Kidney (tissue), 14 donors: ENCODE data around the gene IWS1. TPM values are rescaled to one million over a fixed set of nuclear protein-coding genes. Genes with fewer than 3 reads are reported as not detected.

ENCODE experiments used
- DNase-seq, 5 donors: peaks; one replicate each; pipeline ENCODE4 v3.0.0-alpha.2; 2013 to 2020
- FAIRE-seq: peaks from 2 replicates; lab custom pipeline; 2012; peaks lifted over from hg19 to GRCh38; lab: Jason Lieb, UNC
- H3K27ac ChIP-seq, 2 donors: one replicate each; pipeline ENCODE4 v1.7.0; 2013; ENCODE audit warnings: low read depth in 2 of 2, low read length in 2 of 2, inconsistent platforms in 1 of 2
- H3K27me3 ChIP-seq: one replicate; pipeline ENCODE4 v1.7.1; 2013; ENCODE audit warnings: low read length, inconsistent platforms; ENCODE audit not compliant: control insufficient read depth, insufficient read depth
- H3K36me3 ChIP-seq, 3 donors: one replicate each; pipeline versions ENCODE4 v1.7.0 to v1.7.1; 2013; ENCODE audit warnings: low read length in 3 of 3, control low read depth in 1 of 3, inconsistent platforms in 1 of 3; ENCODE audit not compliant: insufficient read depth in 3 of 3, control insufficient read depth in 2 of 3
- H3K4me1 ChIP-seq, 3 donors: one replicate each; pipeline versions ENCODE4 v1.7.0 to v1.7.1; 2013; ENCODE audit warnings: low read length in 3 of 3, inconsistent platforms in 1 of 3, low read depth in 1 of 3; ENCODE audit not compliant: control insufficient read depth in 2 of 3, insufficient read depth in 2 of 3
- H3K4me3 ChIP-seq, 3 donors: one replicate each; pipeline versions ENCODE4 v1.7.0 to v1.8.1; 2013; ENCODE audit warnings: low read length in 3 of 3, control low read depth in 1 of 3, inconsistent platforms in 1 of 3
- H3K9ac ChIP-seq, 3 donors: one replicate each; pipeline versions ENCODE4 v1.7.0 to v1.7.1; 2013; ENCODE audit warnings: low read length in 3 of 3, control low read depth in 1 of 3, inconsistent platforms in 1 of 3
- H3K9me3 ChIP-seq, 3 donors: one replicate each; pipeline versions ENCODE4 v1.7.0 to v1.7.1; 2013; ENCODE audit warnings: low read length in 3 of 3, control low read depth in 1 of 3, inconsistent platforms in 1 of 3; ENCODE audit not compliant: control insufficient read depth in 2 of 3, insufficient read depth in 1 of 3
- intact Hi-C: fragments of 100-400 bp; cut with DNase I; formaldehyde crosslinking; loops from one replicate; pipeline ENCODE4 v1.11.1; 2022
- polyA plus RNA-seq: library from polyadenylated mRNA; stranded (reverse); fragments of 350-450 nt; fragmentation: Illumina TruSeq; extraction: RNeasy Lipid Tissue Mini Kit (QIAGEN cat#74804); gene quantifications from one replicate; pipeline ENCODE4 v1.2.3, GENCODE V29; 2014; ENCODE audit warnings: low read depth, low replicate concordance; ENCODE audit not compliant: insufficient read depth
- total RNA-seq: library from RNA; stranded (reverse); fragmentation: NEBNext Ultra II Directional; extraction: Animal tissue kit (Norgen Biotek cat#: 25700); gene quantifications from one replicate; pipeline ENCODE4 v1.2.1, GENCODE V29; 2021
- TF ChIP-seq, protein P1 (sequence below): IDR thresholded peaks from 3 replicates; pipeline ENCODE4 v1.5.1; 2012; ENCODE audit warnings: mild to moderate bottlenecking, moderate library complexity, borderline replicate concordance; ENCODE audit not compliant: insufficient read depth; ENCODE audit errors: extremely low read depth
- donor health status: control.
- donor health status: control.
- donor health status: control.
- donor health status: control.
- donor health status: control.
- donor health status: DM: yes; HTN: yes; CAD: no.
- donor health status: Normal renal cell carcinoma (clear cell type).

IWS1 gene
- total and polyA plus RNA-seq, 2 donors from 2014 or later, result 29.8 to 35.8 TPM

DNA sequence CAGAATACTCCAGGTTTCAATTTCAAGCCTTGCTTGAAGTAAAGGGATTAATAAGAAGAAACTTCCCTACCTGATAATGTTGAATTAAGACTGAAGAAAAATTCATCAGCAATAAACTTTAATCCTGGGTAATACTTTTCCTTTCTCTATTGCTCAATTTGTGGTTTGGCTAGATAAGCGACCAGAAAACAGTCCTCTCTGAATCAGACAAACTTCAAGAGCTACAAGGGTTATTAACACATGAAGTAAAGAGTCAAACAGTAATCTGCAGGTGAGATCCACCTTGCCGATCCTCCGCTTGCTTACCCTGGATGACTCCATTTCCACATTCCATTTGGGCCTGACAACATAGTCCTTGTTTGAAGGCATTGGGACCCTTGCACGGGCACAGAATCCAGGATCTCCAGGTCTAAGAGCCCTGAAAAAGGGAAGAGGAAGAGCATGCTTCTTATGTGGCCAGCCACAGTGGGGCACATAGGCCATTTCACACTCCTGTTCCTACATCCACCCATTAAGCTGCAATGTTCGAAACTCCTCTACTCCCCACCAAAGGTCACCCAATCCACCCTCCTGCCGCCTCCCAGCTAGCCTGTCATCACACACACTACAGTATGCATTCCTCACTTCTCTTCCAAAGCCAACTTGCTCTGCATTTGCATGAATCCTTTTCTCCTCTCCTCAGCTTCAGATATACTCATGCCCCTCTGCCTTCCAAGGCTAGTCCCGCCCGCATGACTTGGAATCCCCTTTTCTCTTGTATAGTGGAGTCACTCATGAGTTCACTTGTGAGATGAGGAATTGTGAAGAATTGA, 39.8 kb downstream of the IWS1 start:
- H3K27me3 ChIP-seq, result no peaks in the 10 kb centered on the region
- H3K9me3 ChIP-seq, result no peaks in the 10 kb centered on the region
- TF ChIP-seq, protein P1, sequence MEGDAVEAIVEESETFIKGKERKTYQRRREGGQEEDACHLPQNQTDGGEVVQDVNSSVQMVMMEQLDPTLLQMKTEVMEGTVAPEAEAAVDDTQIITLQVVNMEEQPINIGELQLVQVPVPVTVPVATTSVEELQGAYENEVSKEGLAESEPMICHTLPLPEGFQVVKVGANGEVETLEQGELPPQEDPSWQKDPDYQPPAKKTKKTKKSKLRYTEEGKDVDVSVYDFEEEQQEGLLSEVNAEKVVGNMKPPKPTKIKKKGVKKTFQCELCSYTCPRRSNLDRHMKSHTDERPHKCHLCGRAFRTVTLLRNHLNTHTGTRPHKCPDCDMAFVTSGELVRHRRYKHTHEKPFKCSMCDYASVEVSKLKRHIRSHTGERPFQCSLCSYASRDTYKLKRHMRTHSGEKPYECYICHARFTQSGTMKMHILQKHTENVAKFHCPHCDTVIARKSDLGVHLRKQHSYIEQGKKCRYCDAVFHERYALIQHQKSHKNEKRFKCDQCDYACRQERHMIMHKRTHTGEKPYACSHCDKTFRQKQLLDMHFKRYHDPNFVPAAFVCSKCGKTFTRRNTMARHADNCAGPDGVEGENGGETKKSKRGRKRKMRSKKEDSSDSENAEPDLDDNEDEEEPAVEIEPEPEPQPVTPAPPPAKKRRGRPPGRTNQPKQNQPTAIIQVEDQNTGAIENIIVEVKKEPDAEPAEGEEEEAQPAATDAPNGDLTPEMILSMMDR, result no peak
- H3K9ac ChIP-seq, result no peak overlapping the region
- no peaks in the 10 kb centered on the region for H3K4me1 ChIP-seq
- intact Hi-C loops, result no loop called here
- H3K4me3 ChIP-seq, result no peak overlapping the region
- DNase-seq (no peak), FAIRE-seq (no peak)
- H3K27ac ChIP-seq, result no peak overlapping the region
- peaks cover 19 to 48% (median 46%) of the 10 kb centered on the region in 3 donors for H3K36me3 ChIP-seq

DNA sequence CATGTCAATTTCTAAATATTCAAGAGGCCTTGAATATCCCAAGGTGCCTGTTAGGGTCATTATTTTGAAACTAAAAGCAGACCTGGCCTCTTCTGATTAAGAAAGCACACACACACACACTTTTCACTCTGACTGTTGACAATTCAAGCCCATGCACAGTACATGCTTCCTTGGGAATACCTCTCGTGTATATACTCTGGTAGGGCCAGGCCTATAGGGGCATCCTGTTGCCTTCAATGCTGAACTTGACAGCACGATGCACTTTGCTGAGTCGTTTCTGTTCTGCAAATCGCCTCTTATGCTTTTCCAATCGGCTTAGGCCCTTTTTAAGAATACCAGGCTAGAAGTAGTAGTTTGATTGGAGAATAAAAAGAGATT, 40.6 kb downstream of the IWS1 start:
- TF ChIP-seq, protein P1, result no peak
- Histone ChIP-seq H3K9me3 (no peaks in the 10 kb centered on the region), H3K27ac (no peak overlapping the region), H3K27me3 (no peaks in the 10 kb centered on the region), H3K4me3 (no peak overlapping the region), H3K36me3 (peaks cover 19 to 51% (median 46%) of the 10 kb centered on the region in 3 donors), H3K9ac (no peak overlapping the region), H3K4me1 (no peaks in the 10 kb centered on the region)
- intact Hi-C loops, result no loop called here
- FAIRE-seq (no peak), DNase-seq (no peak)

DNA sequence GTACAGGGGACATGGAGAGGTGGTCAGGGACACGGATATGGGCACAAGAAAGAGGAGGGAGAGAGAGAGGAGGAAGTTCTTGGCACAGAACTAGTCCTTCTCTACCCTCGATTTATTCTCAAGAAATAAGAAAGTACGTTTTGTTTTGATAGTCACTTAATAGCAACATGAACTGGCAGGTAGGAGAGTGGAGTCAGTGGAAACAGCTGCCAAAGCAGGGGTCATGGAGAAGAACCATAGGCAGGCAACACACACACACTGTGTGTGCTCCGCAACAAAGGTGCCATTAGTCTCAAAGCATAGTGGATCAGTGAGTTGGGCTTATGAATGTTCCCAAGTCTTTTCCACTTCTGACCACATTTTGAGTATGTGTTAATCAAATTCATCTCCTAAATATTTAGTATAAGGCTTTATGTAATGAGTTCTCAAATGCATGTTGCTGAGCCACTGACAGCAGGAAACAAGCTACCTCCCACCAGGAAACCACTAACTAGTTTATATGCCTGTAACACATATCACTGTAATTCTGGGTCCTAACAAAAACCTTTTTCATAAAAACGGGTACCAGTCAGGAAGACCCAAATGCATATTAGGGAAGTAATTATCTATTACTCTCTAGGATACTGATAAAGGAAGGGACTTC, 41.1 kb downstream of the IWS1 start:
- TF ChIP-seq, protein P1, result no peak
- peaks cover 19 to 51% (median 46%) of the 10 kb centered on the region in 3 donors for H3K36me3 ChIP-seq
- H3K27ac ChIP-seq, result no peak overlapping the region
- DNase-seq (no peak), FAIRE-seq (no peak)
- no peaks in the 10 kb centered on the region for H3K4me1 ChIP-seq
- no peak overlapping the region for H3K4me3 ChIP-seq
- intact Hi-C loops, result no loop called here
- no peak overlapping the region for H3K9ac ChIP-seq
- no peaks in the 10 kb centered on the region for H3K9me3 ChIP-seq
- H3K27me3 ChIP-seq, result no peaks in the 10 kb centered on the region
